Right lobe of liver (tissue), 4 donors: Measurements from ENCODE around the gene CTNND2.

Experiments used
- CTCF ChIP-seq, 4 donors: fragments of 200-600 bp in 3 of 4; fragments of 450-650 bp in 1 of 4; IDR thresholded peaks; one replicate each; pipeline versions ENCODE4 v1.5.1 to v1.8.0; 2016 to 2022; ENCODE audit warnings: antibody characterized with exemption in 4 of 4, mild to moderate bottlenecking in 2 of 4
- POLR2A ChIP-seq: fragments of 450-650 bp; IDR thresholded peaks from one replicate; pipeline ENCODE4 v1.6.1; 2017; ENCODE audit warnings: antibody characterized with exemption, mild to moderate bottlenecking
- donor health status: DM: no; HTN: no; CAD: no.
- donor health status: DM: no; HTN: no; CAD: no.
- donor health status: DM: no; HTN: yes; CAD: no.

GRCh38 chr5:11361768-11362167 lies 542.5 kb downstream of the CTNND2 start:
- TF ChIP-seq CTCF (IDR thresholded peaks at IDR 0.05) (no peak), POLR2A (no peak)
